GM21381 (cell line): Measurements from ENCODE around the gene ENTHD1.
"Not testable (repeated sequence)": the region's sequence is repeated elsewhere in the genome, so short reads cannot be mapped to it uniquely, and the experiment has no call there.

Experiments used
- ATAC-seq: cut with Tn5 transposase; IDR thresholded peaks from one replicate; pipeline ENCODE4 v1.9.1; 2021; ENCODE audit warnings: mild to moderate bottlenecking, moderate library complexity; ENCODE audit not compliant: unreplicated experiment

ENTHD1 gene

GRCh38 chr22:39925273-39925672 lies 31.7 kb upstream of the ENTHD1 start:
- no peak for ATAC-seq

- ATAC-seq, result no peak
Measured at GRCh38 chr22:39924286-39924685, 30.7 kb upstream of the ENTHD1 start.

- no peak for ATAC-seq
Measured at GRCh38 chr22:39923696-39924095, 30.1 kb upstream of the ENTHD1 start.

GRCh38 chr22:39920134-39920743 lies 26.7 kb upstream of the ENTHD1 start:
- no peak for ATAC-seq

- ATAC-seq, result no peak
Measured at GRCh38 chr22:39917776-39918495, 24.4 kb upstream of the ENTHD1 start.

GRCh38 chr22:39917197-39917643 lies 23.7 kb upstream of the ENTHD1 start:
- ATAC-seq, result no peak

GRCh38 chr22:39916496-39916895 lies 22.9 kb upstream of the ENTHD1 start:
- ATAC-seq, result no peak

- no peak for ATAC-seq
Measured at GRCh38 chr22:39915295-39915726, 21.8 kb upstream of the ENTHD1 start.

GRCh38 chr22:39914584-39914983 lies 21.0 kb upstream of the ENTHD1 start:
- no peak for ATAC-seq

GRCh38 chr22:39913886-39914285 lies 20.3 kb upstream of the ENTHD1 start:
- ATAC-seq, result no peak

- no peak for ATAC-seq
Measured at GRCh38 chr22:39913321-39913720, 19.8 kb upstream of the ENTHD1 start.

- ATAC-seq, result no peak
Measured at GRCh38 chr22:39910876-39911613, 17.5 kb upstream of the ENTHD1 start.

GRCh38 chr22:39908737-39909136 lies 15.2 kb upstream of the ENTHD1 start:
- no peak for ATAC-seq

GRCh38 chr22:39908136-39908535 lies 14.6 kb upstream of the ENTHD1 start:
- no peak for ATAC-seq

- no peak for ATAC-seq
Measured at GRCh38 chr22:39907605-39908097, 14.1 kb upstream of the ENTHD1 start.

GRCh38 chr22:39907047-39907446 lies 13.5 kb upstream of the ENTHD1 start:
- ATAC-seq, result no peak

GRCh38 chr22:39906207-39906606 lies 12.6 kb upstream of the ENTHD1 start:
- ATAC-seq, result no peak

- no peak for ATAC-seq
Measured at GRCh38 chr22:39905687-39906086, 12.1 kb upstream of the ENTHD1 start.

- ATAC-seq, result no peak
Measured at GRCh38 chr22:39904862-39905261, 11.3 kb upstream of the ENTHD1 start.

GRCh38 chr22:39904024-39904423 lies 10.5 kb upstream of the ENTHD1 start:
- not testable (repeated sequence) for ATAC-seq

GRCh38 chr22:39901565-39902146 lies 8.1 kb upstream of the ENTHD1 start:
- ATAC-seq, result no peak
